GM20431 (cell line): Measurements from ENCODE around the gene SLC34A3.

Experiments used
- in situ Hi-C: fragments of 300-500 bp; cut with MseI, MboI; formaldehyde crosslinking; loops from one replicate; pipeline ENCODE4 v1.15.0; 2020; ENCODE audit warnings: low sequenced_read_pairs; ENCODE audit not compliant: unreplicated experiment

Gene SLC34A3

GRCh38 chr9:137216188-137216965 is 14.3 kb upstream of the SLC34A3 start:
- in situ Hi-C loops = no loop called here

- in situ Hi-C loops = no loop called here
Observed at GRCh38 chr9:137217276-137218211, 13.2 kb upstream of the SLC34A3 start.

DNA sequence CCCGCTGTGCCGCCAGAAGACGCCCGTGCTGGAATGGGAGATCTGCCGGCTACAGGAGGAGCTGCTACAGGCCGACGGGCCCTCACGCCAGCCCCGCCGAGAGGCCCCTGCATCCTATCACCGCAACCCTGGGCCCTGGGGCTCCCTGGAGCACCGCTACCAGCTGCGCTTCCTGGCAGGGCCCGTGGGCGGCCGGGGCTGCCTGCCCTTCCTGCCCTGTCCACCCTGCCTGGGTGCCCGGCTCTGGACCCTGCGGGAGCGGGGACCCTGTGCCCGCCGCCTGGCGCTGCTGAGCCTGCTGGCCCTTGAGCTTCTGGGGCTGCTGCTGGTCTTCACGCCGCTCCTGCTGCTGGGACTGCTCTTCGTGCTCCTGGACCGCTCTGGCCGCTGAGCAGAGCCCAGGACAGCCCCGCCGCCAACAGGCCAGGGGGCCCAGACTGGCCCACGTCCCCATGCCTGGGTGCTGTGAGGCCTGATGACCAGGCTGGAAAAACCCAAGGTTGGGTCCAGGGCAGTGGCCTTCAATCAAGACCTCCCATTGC is 12.4 kb upstream of the SLC34A3 start:
- in situ Hi-C loops = no loop called here

GRCh38 chr9:137218754-137219271 is 11.9 kb upstream of the SLC34A3 start:
- in situ Hi-C loops = no loop called here

- in situ Hi-C loops = loop anchor here (10.0 kb wide), 1 partner anchor 95 kb away; no protein-coding TSS in a partner anchor
Observed at GRCh38 chr9:137219757-137220316, 10.9 kb upstream of the SLC34A3 start.

DNA sequence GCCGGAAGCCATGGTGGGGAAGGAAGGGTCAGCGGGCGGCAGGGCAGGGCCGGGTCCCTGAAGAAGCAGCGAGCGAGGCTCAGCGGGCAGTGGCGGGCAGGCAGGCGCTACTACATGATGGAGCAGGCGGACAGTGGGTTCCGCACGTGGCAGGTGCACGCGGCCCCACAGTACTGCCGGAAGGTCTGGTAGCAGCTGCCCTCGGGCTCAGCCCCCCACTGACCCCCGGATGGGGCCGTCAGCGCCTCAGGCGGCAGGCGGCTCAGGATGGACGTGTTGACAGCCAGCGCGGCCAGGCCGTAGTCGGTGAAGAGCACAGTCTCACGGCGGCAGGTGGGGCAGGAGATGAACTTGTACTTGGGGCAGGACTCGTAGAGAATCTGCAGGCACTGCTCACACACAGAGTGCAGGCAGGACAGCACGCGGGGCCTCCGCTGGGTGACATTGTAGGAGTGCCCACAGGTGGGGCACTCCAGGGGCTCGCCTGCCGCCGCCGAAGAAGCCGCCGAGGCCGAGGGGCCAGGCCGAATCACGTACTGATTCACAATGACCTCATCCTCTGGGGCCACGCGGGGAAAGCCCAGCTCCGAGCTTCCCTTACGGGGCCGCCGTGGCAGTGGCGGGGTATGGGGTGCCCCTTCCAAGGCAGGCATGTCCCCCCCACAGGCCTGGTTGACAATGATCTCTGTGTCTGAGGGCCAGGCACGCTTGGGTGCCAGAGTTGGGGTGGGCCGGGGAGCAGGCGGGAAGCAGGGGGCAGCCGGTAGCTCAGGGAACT is 10.2 kb upstream of the SLC34A3 start:
- in situ Hi-C loops = loop anchor here (10.0 kb wide), 1 partner anchor 96 kb away; no protein-coding TSS in a partner anchor

- in situ Hi-C loops = loop anchor here (10.0 kb wide), 1 partner anchor 96 kb away; no protein-coding TSS in a partner anchor
Observed at GRCh38 chr9:137221095-137221505, 9.6 kb upstream of the SLC34A3 start.

- in situ Hi-C loops = loop anchor here (10.0 kb wide), 1 partner anchor 97 kb away; no protein-coding TSS in a partner anchor
Observed at GRCh38 chr9:137221506-137222111, 9.1 kb upstream of the SLC34A3 start.

GRCh38 chr9:137222190-137223077 is 8.3 kb upstream of the SLC34A3 start, which contains the start of gene RNF208:
TSS of gene RNF208 (minus strand) at chr9:137222240. CDS start at chr9:137221212, 1,028 bp downstream.
- in situ Hi-C loops = loop anchor here (10.0 kb wide), 1 partner anchor 98 kb away; no protein-coding TSS in a partner anchor

DNA sequence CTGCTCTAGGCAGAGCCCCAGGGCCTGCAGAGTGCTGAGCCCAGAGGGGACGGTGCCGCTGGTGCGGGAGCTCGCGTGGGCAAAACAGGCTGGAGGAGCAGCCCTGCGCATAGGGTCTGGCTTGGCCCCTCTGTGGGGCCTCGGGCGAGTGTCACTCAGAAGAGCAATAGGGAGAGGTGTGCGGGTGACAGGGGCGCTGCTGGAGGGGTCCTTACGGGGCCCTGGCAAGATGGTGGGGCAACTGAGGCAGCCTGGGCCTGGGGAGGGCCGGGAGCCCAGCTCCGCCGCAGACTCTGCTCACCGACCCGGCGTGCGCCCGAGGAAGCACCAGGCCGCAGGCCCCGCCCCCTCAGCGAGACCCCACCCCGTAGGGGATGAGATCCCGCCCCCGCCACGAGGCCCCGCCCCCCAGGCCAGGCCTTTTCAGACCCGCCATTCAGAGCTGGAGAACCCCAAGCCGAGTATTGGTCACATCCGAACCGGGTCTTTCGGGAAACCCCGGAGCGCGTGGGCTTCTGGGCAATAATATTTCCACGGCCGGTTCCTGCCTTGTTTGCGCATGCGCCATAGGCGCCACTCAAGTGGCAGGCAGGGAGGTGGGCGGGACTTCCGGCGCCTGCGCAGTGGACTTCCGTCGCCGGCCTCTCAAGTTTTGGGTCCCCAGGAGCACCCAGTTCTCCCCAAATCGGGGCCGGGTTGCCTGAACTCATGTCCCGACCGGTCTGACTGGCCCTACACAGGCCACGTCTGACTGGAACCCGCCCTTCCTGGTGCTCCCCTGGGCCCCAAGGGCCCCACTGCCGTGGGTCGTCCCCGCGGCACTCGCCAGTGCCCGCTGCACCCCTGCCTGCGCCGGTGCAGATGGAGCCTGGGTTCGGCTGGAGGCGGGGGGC is 7.4 kb upstream of the SLC34A3 start:
- in situ Hi-C loops = loop anchor here (10.0 kb wide), 1 partner anchor 99 kb away; no protein-coding TSS in a partner anchor

DNA sequence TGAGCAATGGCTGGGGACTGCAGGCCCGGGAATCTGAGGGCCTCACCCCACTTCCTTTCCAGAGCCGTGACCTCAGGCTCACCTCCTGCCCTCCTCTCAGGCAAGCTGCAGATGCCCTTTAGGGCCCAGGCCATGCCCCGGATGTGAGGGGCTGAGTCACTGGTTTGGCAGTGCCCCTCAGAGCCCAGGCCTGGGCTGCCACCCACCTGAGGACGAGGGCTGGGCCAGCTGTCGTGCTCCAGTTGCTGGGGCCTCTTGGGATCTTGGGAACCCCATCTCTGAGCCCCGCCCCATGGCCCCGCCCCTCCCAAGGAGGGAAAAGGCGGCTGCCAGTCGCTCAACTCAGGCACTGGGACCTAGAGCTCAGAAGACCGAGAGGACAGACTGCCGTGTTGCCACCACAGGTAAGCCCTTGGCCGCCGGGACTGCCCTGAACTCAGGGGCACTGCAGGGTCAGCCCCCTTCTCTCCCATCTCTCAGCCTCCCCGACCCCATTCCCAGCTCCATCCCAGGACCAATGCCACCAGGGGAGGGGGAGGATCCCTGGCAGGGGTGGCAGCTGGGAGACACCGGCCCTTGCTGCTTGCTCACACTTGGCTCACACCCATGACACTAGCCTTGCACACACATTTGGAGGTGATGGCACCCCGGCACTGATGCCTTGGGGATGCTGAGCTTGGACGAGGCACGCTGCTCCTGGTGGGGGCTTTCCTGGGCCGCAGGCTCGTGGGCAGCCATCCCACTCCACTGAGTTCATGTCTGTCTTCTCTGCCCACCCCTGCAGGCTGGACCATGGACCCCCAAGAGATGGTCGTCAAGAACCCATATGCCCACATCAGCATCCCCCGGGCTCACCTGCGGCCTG is 5.6 kb upstream of the SLC34A3 start, which contains the start of gene CYSRT1:
CYSRT1 (plus strand) TSS at position 345 of the 865 bp plus-strand sequence; CDS start at position 793, 448 bp downstream.
- in situ Hi-C loops = loop anchor here (10.0 kb wide), 1 partner anchor 100 kb away; no protein-coding TSS in a partner anchor

DNA sequence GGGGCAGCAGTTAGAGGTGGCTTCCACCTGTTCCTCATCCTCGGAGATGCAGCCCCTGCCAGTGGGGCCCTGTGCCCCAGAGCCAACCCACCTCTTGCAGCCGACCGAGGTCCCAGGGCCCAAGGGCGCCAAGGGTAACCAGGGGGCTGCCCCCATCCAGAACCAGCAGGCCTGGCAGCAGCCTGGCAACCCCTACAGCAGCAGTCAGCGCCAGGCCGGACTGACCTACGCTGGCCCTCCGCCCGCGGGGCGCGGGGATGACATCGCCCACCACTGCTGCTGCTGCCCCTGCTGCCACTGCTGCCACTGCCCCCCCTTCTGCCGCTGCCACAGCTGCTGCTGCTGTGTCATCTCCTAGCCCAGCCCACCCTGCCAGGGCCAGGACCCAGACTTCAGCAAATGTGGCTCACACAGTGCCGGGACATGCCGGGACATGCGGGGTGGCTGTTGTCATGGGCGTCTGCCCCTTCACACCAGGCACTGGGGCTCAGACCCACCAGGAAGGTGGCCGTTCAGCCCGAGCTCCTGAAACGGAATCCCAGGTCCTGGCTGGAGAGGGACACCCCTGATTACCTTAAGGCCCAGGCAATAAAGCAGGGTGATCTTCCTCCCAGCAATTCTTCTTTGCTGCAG is 4.9 kb upstream of the SLC34A3 start:
- in situ Hi-C loops = loop anchor here (10.0 kb wide), 1 partner anchor 101 kb away; no protein-coding TSS in a partner anchor

GRCh38 chr9:137226338-137227053 is 4.2 kb upstream of the SLC34A3 start:
- in situ Hi-C loops = loop anchor here (10.0 kb wide), 1 partner anchor 102 kb away; no protein-coding TSS in a partner anchor
